Vagina (tissue), 2 donors: ENCODE measurements around the gene CCDC148. TPM values are rescaled to one million over a fixed set of nuclear protein-coding genes. Genes with fewer than 3 reads are reported as not detected.
"Not testable (repeated sequence)": the region's sequence is repeated elsewhere in the genome, so short reads cannot be mapped to it uniquely, and the experiment has no call there.

Source experiments
- DNase-seq, 2 donors: peaks; one replicate each; pipeline ENCODE4 v3.0.0-alpha.2; 2017; ENCODE audit errors: extremely low spot score in 2 of 2
- H3K27ac ChIP-seq: fragments of 200-600 bp; sonication (generic); one replicate; pipeline ENCODE4 v1.5.1; 2019
- H3K27me3 ChIP-seq: fragments of 200-600 bp; sonication (generic); one replicate; pipeline ENCODE4 v1.5.1; 2019
- H3K36me3 ChIP-seq, 2 donors: fragments of 200-600 bp; sonication (generic); one replicate each; pipeline ENCODE4 v1.5.1; 2017 to 2019
- H3K4me1 ChIP-seq: fragments of 200-600 bp; sonication (generic); one replicate; pipeline ENCODE4 v1.5.1; 2019
- H3K4me3 ChIP-seq, 2 donors: fragments of 200-600 bp; sonication (generic); 1 replicate in 1 of 2; 2 replicates in 1 of 2; pipeline ENCODE4 v1.5.1; 2016 to 2019
- H3K9me3 ChIP-seq: fragments of 200-600 bp; sonication (generic); one replicate; pipeline ENCODE4 v1.5.1; 2019
- POLR2A ChIP-seq, 2 donors: fragments of 450-650 bp; IDR thresholded peaks; one replicate each; pipeline ENCODE4 v1.6.1; 2017; ENCODE audit warnings: antibody characterized with exemption in 2 of 2, mild to moderate bottlenecking in 2 of 2, moderate library complexity in 2 of 2
- POLR2AphosphoS5 ChIP-seq, 2 donors: sonication (generic); formaldehyde crosslinking; IDR thresholded peaks; one replicate each; pipeline ENCODE4 v1.9.0; 2017; ENCODE audit warnings: antibody characterized with exemption in 2 of 2, mild to moderate bottlenecking in 2 of 2, low read depth in 1 of 2; ENCODE audit not compliant: insufficient read depth in 1 of 2
- intact Hi-C: fragments of 100-400 bp; cut with DNase I; formaldehyde crosslinking; loops from one replicate; pipeline ENCODE4 v1.15.1; 2023
- total RNA-seq: library from RNA; depleted of rRNA; stranded (reverse); fragments of >200 nt; gene quantifications from one replicate; pipeline ENCODE4 v1.2.3, GENCODE V29; 2016
- TF ChIP-seq, protein P1 (sequence below), 3 experiments: fragments of 450-650 bp in 2 of 3; fragments of 200-600 bp in 1 of 3; sonication (generic) in 1 of 3; IDR thresholded peaks; one replicate each; pipeline ENCODE4 v1.5.1; 2017 to 2019; ENCODE audit warnings: antibody characterized with exemption in 3 of 3, mild to moderate bottlenecking in 2 of 3, moderate library complexity in 2 of 3

CCDC148 gene
- total RNA-seq, 1 donor from 2014 or later = not detected

DNA sequence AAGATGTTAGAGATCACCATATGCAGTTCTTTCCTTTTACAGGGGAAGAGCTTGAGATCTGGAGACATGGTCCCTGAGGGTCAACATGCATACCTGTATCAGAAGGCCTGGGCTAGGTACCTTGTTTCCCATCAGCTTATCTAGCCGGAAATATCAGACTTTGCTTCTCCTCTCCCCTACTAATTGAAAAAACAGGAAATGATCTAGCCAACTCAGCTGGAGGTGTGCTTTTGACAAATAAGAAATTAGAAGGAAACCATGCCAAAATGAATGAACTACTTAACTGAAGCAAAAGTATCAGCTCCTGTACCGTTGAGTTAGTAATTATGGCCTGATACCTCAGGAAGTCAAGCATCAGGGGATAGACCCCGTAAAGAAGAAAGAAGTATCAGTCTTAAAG lies 20.6 kb upstream of the CCDC148 start:
- H3K27ac ChIP-seq = peak overlapping the region; percentile 14
- H3K27me3 ChIP-seq = no peaks in the 10 kb centered on the region
- no peak overlapping the region for H3K4me3 ChIP-seq
- no peak for DNase-seq
- no peaks in the 10 kb centered on the region for H3K36me3 ChIP-seq
- intact Hi-C loops = no loop called here
- TF ChIP-seq POLR2AphosphoS5 (IDR thresholded peaks at IDR 0.05; ENCODE audit: insufficient read depth in 1 of 2, low read depth in 1 of 2) (no peak), POLR2A (IDR thresholded peaks at IDR 0.05) (no peak)
- TF ChIP-seq, protein P1, sequence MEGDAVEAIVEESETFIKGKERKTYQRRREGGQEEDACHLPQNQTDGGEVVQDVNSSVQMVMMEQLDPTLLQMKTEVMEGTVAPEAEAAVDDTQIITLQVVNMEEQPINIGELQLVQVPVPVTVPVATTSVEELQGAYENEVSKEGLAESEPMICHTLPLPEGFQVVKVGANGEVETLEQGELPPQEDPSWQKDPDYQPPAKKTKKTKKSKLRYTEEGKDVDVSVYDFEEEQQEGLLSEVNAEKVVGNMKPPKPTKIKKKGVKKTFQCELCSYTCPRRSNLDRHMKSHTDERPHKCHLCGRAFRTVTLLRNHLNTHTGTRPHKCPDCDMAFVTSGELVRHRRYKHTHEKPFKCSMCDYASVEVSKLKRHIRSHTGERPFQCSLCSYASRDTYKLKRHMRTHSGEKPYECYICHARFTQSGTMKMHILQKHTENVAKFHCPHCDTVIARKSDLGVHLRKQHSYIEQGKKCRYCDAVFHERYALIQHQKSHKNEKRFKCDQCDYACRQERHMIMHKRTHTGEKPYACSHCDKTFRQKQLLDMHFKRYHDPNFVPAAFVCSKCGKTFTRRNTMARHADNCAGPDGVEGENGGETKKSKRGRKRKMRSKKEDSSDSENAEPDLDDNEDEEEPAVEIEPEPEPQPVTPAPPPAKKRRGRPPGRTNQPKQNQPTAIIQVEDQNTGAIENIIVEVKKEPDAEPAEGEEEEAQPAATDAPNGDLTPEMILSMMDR (IDR thresholded peaks at IDR 0.05) = no peak
- peaks cover 23% of the 10 kb centered on the region for H3K4me1 ChIP-seq
- H3K9me3 ChIP-seq = no peaks in the 10 kb centered on the region

DNA sequence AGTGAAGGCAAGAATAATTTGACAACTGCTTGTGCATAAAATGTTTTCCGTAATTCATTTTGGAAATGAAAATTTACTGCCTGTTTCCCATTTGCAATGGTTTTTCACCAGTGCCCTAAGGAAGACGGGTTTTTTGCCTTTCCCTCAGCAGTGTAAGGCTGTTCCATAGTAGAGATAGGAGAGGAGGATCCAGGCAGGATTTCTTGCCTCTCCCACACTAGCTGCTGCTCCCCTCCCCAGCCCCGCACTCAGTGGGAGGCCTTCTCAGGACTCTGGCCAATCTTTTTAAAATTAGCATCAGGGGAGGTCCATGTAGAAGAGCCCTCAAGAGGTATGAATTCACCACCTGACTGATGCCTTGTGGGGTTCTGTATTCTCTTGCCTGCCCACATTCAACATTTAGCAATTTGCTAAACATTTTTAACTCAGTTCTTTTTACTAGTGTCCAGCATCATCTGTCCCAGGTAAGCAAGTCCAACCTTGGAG lies 18.0 kb upstream of the CCDC148 start:
- DNase-seq, intact Hi-C loops: not testable (repeated sequence)

DNA sequence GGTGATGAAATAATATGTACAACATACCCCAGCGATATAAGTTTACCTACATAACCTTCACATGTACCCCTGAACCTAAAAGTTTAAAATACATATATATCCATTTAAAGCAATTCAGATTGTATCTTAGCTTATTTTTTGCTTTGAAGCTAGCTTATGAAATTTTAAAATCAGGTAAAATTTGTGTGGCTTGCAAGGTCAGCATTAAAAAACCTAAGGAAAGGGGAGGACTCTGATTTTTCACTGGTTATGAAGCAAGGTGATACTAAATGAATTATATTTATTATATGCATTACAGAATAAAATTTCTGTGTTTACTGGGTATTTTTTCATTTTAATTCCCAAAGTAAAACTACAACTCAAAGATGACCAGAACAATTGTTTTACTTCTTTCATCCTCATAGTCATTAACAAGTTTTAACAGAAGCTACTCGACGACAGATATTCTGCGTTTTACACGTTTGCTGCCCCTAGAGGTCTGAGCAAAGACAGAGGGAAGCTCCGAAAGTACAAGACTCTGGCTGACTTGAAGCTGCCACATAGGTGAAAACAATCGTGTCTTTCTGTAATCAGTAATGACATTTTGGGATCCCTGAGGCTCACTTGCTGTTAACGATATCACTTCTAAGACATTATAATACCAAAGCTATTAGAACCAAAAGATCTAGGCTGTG lies 17.3 kb upstream of the CCDC148 start:
- H3K27ac ChIP-seq = no peak overlapping the region
- H3K4me3 ChIP-seq = no peak overlapping the region
- peaks cover 14% of the 10 kb centered on the region for H3K4me1 ChIP-seq
- no peak for DNase-seq
- H3K36me3 ChIP-seq = no peaks in the 10 kb centered on the region
- no peaks in the 10 kb centered on the region for H3K9me3 ChIP-seq
- TF ChIP-seq POLR2A (IDR thresholded peaks at IDR 0.05) (no peak), POLR2AphosphoS5 (IDR thresholded peaks at IDR 0.05; ENCODE audit: insufficient read depth in 1 of 2, low read depth in 1 of 2) (no peak)
- TF ChIP-seq, protein P1 (IDR thresholded peaks at IDR 0.05) = no peak
- intact Hi-C loops = no loop called here
- no peaks in the 10 kb centered on the region for H3K27me3 ChIP-seq

More for the DNA sequence above, 18.0 kb upstream of the CCDC148 start:
- H3K27me3 ChIP-seq, H3K4me3 ChIP-seq, H3K27ac ChIP-seq, H3K36me3 ChIP-seq, H3K9me3 ChIP-seq: not testable (repeated sequence)
- H3K4me1 ChIP-seq = peaks cover 18% of the 10 kb centered on the region

DNA sequence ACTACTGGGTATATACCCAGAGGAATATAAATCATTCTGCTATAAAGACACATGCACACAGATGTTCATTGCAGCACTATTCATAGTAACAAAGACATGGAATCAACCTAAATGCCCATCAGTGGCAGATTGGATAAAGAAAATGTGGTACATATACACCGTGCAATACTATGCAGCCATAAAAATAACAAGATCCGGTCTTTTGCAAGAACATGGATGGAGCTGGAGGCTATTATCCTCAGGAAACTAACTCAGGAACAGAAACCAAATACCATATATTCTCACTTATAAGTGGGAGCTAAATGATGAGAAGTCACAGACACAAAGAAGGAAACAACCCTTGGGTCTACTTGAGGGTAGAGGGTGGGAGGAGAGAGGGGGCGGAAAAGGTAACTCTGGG lies 16.7 kb upstream of the CCDC148 start:
- H3K36me3 ChIP-seq, DNase-seq, H3K9me3 ChIP-seq, H3K4me3 ChIP-seq, intact Hi-C loops, H3K27me3 ChIP-seq, H3K27ac ChIP-seq: not testable (repeated sequence)
- H3K4me1 ChIP-seq = peaks cover 14% of the 10 kb centered on the region

DNA sequence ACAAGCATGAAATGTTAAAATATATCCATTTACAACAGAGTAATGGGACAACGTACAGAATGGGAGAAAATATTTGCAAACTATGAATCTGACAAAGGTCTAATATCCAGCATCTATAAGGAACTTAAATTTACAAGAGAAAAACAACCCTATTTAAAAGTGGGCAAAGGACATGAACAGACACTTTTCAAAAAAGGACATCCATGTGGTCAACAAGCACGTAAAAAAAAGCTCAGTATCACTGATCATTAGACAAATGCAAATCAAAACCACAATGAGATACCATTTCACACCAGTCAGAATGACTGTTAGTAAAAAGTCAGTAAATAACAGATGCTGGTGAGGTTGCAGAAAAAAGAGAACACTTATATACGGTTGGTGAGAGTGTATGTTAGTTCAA lies 16.3 kb upstream of the CCDC148 start:
- H3K4me1 ChIP-seq = peaks cover 11% of the 10 kb centered on the region
- H3K9me3 ChIP-seq, H3K27ac ChIP-seq, H3K4me3 ChIP-seq, H3K36me3 ChIP-seq, DNase-seq, intact Hi-C loops, H3K27me3 ChIP-seq: not testable (repeated sequence)

DNA sequence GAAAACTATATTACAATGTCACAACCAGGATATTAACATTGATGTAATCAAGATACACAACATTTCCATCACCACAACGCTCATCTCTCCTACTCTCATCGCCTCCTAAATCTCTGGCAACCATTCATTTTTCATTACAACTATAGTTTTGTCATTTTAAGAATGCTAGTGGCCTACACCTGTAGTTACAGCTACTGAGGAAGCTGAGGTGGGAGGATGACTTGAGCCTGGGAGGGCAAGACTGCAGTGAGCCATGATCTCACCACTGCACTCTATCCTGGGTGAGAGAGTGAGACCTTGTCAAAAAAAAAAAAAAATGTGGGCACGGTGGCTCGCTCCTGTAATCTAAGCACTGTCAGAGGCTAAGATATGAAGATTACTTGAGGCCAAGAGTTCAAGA lies 10.7 kb upstream of the CCDC148 start:
- Histone ChIP-seq H3K27me3 (no peaks in the 10 kb centered on the region), H3K9me3 (no peaks in the 10 kb centered on the region), H3K4me1 (peaks cover 11% of the 10 kb centered on the region), H3K27ac (no peak overlapping the region), H3K4me3 (no peak overlapping the region), H3K36me3 (no peaks in the 10 kb centered on the region)
- intact Hi-C loops = no loop called here
- DNase-seq = no peak
- no peak for TF ChIP-seq POLR2AphosphoS5 (IDR thresholded peaks at IDR 0.05; ENCODE audit: insufficient read depth in 1 of 2, low read depth in 1 of 2)
- TF ChIP-seq, protein P1 (IDR thresholded peaks at IDR 0.05) = no peak
- no peak for TF ChIP-seq POLR2A (IDR thresholded peaks at IDR 0.05)
